ENCODE data around the gene DHTKD1.

GRCh38 chr10:12135631-12136030 is 66.9 kb downstream of the DHTKD1 start:
- TF ChIP-seq EZH2 (IDR thresholded peaks at IDR 0.05; ENCODE audit: borderline replicate concordance, low read depth, low read length, poor library complexity, severe bottlenecking), result no peak
- TF ChIP-seq CTCF (conservative IDR thresholded peaks at IDR 0.05; ENCODE audit: low read depth, low read length), result no peak
